NCI-H446 treated with DMSO at 0.1 percent for 48 hours (cell line): Measurements from ENCODE around the gene MPPED1.

Source experiments
- DNase-seq: peaks from one replicate; lab custom pipeline; 2025; lab: John Stamatoyannopoulos, UW

MPPED1 gene

DNA sequence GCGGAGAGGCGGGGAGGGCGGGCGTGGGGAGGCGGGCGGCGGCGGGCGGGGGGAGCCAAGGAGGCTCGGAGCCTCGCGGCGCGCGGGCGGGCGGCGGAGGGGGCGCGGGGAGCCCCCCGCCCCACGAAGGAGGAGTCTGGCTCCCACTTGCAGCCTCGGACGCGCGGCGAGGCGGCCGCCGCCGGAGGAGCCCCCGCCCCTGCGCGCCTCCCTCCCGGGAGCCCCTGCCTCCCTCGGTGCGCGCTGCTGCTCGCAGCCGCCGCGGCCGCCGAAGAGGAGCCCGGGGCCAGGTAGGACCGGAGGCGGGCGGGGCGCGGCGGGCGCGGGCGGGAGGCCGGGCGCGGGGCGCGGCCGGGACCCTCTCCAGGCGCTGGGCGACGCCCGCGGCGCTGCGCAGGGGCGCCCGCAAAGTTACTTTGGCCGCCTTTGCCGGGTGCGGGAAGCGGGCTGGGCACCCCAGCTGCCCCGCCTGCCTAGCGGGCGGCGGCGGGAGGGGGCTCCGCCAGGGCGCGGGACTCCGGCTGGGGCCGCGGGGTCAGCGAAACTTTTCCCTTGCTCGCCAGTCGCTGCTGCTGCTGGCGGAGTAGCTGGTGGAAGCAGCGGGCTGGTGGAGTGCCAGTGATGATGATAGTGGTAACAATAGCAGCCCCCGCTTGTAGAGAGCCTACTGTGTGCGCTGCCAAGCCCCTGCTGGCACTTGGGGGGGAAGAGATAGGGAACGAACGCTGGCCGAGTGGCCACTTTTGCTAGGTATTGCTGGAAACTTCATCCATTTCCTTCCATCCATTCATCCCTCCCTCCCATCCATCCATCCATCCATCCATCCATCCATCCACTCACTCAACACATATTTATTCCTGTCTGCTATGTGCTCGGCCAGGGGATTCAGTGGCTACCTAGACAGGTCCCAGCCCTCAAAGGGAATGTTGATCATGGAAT lies at the start of gene MPPED1:
MPPED1 (plus strand) TSS at position 146 of the 939 bp plus-strand sequence. CDS start 12,972 bp downstream, outside the sequence.
- no peak for DNase-seq

GRCh38 chr22:43363315-43364168 lies 48.3 kb upstream of the MPPED1 start:
- no peak for DNase-seq

GRCh38 chr22:43364169-43364435 lies 47.7 kb upstream of the MPPED1 start:
- DNase-seq = no peak

- no peak for DNase-seq
Observed at GRCh38 chr22:43365715-43366440, 45.9 kb upstream of the MPPED1 start.

DNA sequence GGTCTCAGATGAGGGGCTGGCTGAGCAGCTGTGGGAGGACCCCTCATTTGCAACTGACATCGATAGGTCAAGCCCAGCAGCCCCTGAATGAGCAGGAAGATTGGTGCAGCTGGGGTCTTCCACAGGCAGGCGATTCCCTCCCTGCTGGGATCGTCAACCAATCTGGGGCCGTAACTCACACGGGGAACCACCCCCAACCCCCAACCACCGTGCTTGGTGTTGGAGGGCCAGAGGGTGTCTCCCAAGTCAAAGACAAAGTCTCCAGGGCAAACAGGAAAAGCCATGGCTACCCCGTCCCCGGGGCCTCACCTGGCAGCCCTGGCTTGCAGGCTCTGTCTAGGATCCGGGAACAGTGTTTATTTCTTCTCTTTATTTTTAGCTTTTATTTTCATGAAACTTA lies 41.8 kb upstream of the MPPED1 start:
- no peak for DNase-seq

- no peak for DNase-seq
Observed at GRCh38 chr22:43375951-43376455, 35.8 kb upstream of the MPPED1 start.

GRCh38 chr22:43376765-43377547 lies 34.9 kb upstream of the MPPED1 start:
- DNase-seq = no peak

- DNase-seq = peak; percentile 46
Observed at GRCh38 chr22:43377548-43377895, 34.3 kb upstream of the MPPED1 start.

- DNase-seq = no peak
Observed at GRCh38 chr22:43377896-43378704, 33.7 kb upstream of the MPPED1 start.

GRCh38 chr22:43381693-43382092 lies 30.1 kb upstream of the MPPED1 start:
- DNase-seq = no peak

GRCh38 chr22:43384863-43385262 lies 27.0 kb upstream of the MPPED1 start:
- no peak for DNase-seq

- peak; percentile 56 for DNase-seq
Observed at GRCh38 chr22:43385770-43386641, 25.8 kb upstream of the MPPED1 start.

DNA sequence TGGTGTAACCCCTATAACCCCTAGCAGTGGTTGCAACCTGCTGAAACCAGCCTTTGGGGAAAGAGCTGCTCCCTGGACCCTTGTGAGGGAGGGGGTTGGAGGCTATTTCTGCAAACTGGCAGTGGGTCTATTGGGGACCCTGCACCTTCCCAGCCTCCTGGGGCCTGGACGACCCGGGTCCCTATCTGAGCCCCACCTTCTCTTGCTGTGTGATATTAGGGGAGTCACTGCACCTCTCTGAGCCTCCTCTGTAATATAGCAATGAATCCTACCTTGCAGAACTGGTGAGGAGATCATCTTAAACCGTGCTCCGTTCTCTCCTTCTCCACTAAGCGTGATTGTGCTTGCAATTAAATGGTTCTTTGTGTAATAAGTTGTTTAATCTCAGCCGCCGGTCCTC lies 24.0 kb upstream of the MPPED1 start:
- no peak for DNase-seq

- DNase-seq = peak; percentile 16
Observed at GRCh38 chr22:43388420-43388851, 23.4 kb upstream of the MPPED1 start.

- no peak for DNase-seq
Observed at GRCh38 chr22:43389227-43389836, 22.5 kb upstream of the MPPED1 start.

DNA sequence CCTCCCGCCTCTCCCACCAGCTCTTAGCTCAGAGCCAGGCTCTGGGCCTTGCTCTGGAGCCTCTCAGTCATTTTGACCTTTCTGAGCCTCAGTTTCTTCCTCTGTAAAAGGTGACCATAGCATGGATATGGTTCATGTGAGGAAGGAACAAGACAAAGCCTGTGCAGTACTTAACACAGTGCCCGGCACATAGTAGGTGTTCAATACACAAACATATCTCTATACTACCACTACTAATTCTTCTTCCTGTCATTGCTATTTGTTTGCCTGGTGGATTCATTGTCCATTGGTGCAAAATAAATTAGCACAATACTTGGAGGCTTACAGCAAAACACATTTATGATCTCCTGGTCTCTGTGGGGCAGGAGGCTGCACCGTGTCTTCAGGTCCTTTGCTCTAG lies 21.6 kb upstream of the MPPED1 start:
- no peak for DNase-seq

DNA sequence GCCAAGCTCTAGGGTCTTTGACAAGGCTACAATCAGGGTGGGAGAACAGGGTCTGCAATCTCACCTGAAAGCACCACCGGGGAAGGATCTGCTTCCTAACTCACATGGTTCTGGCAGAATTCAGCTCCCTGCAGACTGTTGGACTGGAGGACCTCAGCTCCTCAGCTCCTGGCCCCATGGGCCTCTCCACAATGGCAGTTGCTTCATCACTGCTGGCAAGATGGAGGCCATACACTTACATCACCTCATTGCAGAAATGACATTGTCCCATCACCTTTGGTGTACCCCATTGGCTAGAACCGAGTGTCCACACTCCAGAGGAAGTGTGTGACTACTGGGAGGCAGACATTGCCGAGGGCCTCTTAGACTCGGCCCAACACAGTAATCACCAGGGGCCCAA lies 20.9 kb upstream of the MPPED1 start:
- DNase-seq = no peak

DNA sequence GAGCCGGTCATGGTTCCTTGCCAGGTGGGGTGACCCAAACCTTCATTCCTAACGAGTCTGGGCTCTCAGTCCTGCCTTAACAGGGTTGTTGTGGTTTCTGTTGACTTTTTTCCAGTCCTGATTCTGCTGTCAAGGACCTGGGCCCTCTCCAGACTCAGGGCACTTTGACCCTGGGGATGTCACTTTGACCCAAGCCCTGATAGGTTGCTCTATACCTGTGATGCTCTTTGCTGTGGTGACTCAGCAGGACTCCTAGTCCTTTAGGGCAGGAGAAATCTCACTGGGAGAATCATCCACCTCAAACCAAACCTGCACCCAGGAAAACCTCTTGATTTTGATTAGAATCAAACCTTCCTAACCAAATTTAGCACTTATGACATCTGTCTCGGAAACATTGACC lies 20.5 kb upstream of the MPPED1 start:
- no peak for DNase-seq

DNA sequence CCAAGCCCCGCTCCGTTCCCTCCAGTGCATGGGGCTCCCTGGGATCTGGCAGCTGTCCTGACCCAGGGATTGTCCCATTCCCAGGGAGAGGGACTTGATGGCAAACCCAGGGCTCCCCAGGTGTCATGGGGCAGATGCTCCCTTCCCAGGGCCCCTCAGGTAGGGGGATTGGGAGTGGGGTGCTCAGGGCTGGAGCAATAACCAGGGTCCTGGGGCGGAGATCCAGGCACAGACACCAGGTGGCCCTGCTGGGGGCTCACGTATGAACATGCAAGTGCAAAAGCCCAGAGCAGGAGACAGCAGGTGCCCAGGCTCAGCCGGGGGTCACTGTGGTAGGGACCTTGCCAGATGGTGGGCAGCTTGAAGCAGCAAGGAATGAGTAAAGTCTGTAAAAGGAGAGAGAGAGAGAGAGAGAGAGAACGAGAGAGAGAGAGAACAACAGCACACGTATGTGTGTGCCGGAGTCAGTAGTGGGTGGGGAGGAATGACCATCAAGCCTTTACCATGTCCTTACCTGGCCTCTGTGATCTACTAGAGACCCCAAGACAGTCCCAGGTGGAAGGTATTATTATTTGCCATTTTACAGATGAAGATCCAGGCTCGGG lies 19.3 kb upstream of the MPPED1 start:
- no peak for DNase-seq
